Activated T-cell treated with anti-CD3 and anti-CD28 coated beads for 1 hour (primary cell): ENCODE data around the gene KIF16B.
"Not testable (repeated sequence)": the region's sequence is repeated elsewhere in the genome, so short reads cannot be mapped to it uniquely, and the experiment has no call there.

Experiments
- DNase-seq: peaks from one replicate; pipeline ENCODE4 v3.0.0-alpha.2; 2020; ENCODE audit warnings: low read depth

Gene KIF16B

DNA sequence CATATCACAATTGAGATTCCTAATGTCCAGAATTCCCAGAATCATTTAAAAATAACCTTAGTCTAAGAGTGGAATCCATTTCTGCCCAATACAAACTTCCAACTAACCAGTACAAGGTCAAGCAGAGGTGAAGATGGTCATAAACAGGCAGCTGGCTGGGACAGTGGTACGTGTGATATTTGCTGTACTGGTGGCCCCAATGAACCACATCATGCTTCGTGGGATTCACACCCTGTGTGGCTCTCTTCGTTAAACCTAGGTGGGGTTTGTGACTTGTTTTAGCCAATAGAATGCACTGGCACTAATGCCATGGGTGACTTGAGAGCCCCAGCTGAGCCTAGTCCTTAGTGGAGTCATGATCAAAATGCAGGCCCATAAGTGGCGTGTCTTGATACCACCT is 286.6 kb downstream of the KIF16B start:
- DNase-seq, result no peak

DNA sequence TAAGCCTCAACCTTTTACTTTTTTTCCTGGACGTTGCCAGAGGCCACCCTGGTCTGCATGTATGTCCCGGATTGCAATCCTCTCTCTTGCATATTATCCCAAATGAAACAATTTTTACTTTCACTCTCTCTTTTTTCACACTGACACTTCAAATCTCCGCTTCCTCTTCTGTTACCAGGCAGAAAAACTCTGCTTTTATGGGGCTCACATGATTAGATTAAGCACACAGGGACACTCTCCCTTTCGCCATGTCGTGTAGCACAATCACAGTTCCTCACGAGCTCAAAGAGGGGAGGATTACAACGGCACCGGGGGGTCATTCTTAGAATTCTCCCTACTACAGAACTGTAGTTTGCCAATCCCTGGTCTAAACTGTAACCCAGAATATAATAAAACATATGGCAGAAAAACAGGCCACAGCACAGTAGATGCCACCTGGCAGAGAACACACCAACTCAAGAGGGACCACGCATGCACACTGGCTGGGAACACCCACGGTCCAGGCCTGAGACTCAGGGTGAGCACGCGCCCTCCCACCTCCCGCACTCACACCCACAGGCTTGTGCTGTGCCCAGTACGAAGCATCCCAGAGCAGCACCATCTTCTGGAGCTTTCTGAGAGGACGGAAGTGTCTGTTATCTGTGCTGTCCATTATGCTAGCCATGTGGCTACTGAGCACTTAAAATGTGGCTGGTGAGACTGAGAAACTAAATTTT is 288.7 kb downstream of the KIF16B start:
- no peak for DNase-seq

DNA sequence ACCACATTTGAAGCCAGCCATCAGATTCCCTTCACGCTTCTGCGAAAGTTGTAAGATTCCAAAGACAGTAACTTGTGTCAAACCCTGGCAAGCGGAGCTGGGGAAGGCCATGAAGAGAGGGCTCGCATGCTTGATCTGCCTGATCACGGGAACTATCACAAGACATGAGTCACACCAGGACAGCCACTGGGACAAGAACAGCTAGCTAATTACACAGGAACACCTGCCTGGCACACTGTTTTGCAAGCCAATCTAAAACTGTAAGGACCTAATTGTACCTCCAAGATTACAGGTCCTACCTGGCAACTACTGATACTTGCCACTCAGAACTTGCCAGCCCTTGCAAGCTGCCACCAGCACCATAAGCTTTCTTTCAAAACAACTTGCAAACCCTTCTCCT is 289.3 kb downstream of the KIF16B start:
- DNase-seq, result no peak

DNA sequence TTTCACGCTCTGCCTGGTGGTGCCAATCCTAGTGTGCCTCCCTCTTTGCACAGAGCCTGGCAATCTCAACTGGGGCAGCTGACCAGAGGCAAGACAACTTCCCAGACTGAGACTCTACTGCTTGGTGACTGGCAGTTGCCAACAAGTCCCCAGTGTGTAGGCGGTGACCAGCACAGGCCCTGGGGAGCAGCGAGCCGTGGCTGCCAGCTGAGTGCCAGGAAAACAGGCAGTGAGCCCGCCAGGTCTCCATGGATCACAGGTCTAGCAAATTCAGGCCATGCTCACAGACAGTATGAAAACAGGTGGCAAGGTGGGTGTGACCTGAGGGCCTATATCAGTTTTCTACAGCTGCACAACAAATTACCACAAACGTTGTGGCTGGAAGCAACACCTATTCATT is 289.9 kb downstream of the KIF16B start:
- no peak for DNase-seq

DNA sequence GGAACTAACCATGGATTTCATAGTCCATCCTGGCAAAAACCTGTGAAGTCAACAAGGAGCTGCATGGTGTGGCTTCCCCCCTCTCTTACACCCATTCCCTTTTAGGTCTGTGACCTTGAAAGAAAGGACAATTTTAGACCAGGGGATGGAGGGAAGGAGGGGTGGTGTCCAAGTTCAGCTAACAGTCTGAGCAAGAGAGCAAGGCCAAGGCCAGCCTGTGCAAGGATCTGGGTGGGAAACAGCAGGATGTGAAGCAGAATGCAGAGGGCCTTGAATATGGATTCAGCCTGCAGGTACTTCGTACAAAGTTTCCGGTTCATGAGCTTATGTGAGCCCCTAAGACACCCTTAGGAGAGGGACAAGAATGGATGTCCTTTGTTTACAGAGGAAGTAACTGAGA is 293.0 kb downstream of the KIF16B start:
- no peak for DNase-seq

DNA sequence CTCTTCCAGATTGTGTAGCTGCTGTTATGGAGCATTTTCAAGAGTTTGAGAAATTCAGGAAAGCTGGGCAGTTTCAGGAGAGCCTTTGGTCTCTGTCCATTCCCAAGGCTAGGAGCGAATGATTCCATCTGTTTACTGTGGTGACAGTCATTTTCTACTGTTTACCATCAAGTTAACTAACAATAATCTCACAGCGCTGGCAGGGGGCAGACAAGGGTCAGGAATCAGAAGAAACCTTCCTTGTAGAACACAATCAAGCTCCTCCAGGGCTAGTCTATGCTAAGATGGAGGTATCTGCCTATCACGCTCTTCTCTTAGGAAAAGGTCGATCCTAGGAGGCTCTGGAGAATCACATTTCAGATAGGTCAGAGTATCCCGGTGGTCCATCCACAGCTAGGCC is 293.9 kb downstream of the KIF16B start:
- DNase-seq, result no peak

DNA sequence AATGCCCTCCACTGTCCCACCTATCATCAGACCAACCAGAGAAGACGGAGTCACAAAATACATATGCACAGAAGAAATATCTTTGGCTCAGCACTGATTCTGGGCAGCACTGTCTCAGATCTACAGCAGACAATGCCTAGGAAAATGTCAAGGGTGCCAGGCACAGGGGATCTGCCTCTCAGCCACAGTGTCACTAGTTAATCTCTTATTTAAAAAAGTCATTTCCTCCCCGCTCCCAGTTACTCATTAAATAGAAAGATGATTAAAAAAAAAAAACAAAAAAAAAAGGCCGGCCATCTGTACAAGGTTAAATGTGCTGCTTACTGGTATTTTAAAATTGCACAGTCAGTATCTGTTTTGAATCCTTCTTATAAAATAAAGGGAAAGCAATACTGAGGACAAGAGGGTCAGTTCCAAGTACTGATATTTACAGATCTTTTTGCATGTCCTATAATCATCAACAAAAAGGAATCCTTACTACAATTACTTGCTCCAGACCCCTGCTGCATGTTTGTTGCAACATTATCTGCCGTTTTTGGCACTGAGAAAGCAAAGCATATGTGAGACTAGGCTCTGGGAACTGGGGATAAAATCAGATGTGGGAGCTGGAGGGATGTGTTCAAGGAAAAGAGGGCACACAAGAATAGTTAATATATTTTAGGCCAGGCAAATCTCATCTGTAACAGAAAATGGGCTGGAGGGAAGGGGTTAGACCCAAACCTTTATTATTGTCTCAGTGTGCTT is 299.3 kb downstream of the KIF16B start:
- DNase-seq, result no peak

DNA sequence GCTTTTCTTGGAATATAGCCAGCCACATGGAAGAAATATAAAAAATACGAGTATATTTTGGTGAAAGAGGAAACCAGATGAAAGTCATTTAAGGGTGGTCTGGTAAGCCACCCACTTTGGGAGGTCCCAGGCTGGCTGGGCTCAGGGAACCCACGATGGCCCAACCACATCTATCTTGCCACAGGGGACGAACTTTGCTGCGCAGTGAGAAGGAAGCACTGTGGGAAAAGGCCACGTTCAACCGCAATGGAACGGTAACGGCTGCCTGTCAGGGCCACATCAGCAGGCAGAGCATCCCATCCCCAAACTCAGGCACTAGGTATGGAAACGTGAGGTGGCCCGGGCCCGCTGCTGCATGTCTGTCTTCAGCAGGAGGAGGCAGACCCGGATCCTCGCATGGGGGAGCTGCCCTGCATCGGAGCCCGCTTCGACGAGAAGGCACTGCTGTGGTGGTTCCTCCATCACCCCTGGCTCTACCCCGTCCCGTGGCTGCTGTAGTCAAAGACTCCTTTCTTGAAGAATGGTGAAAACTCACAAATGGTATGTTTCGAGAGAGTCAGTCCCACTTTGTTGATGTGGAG is 300.4 kb downstream of the KIF16B start:
- DNase-seq, result no peak

DNA sequence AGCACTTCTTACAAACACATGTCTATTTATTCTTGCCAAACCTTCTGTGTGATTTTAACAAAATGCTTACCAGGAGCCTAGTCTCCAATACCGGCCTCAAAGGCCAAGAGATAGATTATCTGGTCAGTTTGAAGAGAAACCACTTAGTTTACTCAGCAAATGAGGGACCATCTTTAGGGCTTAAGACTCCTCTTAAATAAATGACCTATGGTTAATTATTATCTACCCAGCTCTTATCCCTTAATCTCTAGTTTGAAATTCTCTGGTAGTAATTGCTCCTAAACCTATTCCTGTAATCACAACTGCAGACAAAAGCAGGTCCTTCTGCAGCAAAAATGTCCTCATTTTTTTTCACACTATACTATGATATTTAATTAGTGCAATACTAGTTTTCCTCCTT is 301.8 kb downstream of the KIF16B start:
- DNase-seq, result no peak

DNA sequence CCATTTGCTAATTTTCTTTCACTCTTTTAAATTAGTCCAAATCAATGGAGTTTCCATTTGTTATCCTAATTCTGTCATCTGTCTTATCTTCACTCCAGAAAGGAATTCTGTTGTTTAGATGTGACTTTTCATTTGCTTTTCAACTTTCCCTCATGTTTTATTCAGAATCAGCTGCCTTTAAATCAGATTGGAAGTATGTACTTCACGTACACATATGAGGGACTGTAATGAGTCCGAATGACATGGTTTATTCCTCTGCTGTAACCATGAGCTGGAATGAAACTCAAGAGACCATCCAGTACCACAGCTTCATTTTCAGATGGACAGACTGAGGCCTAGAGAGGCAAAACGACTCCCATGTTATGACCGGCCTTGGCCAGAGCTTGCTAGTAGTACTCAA is 302.3 kb downstream of the KIF16B start:
- no peak for DNase-seq

DNA sequence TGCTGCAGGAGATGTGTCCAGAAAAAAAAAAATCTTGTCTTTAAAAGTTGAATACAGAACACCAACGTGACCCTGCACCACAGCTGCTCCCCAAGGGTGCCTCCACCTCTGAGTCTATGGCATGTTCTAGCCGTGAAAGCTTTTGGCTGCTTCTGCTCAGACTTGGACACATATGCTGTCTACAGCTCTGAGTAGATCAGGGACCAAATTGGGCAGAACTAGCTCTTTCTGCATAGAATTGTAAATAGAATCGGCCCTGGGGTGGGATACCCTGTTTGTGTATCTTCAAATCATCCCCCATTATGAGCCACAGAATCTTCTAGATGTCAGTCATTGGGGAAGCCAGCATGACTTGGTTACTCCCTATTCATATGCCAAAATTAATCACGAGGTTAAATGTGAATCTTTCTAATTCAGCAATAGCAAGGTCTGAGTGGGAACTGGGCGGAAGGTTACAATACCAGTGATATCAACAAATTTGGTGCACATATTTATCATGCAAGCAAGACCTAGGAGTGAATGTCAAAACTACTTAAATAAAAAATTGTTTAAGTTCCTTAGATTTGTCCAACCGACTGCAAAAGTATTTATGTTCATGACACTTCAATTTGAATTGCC is 302.8 kb downstream of the KIF16B start:
- no peak for DNase-seq

DNA sequence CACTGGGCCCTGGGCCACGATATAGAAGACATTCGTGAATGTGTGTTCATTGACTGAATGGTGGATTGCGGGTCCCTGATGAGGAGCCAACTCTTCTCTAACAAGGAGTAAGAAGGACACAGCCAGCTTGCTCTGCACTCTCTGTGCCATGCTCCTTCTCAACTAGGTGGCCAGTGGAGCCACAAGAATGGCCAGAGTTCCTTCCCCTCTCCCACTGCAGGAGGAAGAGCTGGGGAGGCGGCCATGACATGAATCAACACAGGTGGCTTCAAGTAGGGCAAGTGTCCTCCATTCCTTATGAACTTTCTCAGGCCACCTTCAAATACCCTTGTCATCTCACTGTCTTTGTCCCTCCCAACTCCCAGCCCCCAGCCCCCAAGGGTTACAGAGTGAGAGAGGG is 305.7 kb downstream of the KIF16B start:
- DNase-seq, result no peak

DNA sequence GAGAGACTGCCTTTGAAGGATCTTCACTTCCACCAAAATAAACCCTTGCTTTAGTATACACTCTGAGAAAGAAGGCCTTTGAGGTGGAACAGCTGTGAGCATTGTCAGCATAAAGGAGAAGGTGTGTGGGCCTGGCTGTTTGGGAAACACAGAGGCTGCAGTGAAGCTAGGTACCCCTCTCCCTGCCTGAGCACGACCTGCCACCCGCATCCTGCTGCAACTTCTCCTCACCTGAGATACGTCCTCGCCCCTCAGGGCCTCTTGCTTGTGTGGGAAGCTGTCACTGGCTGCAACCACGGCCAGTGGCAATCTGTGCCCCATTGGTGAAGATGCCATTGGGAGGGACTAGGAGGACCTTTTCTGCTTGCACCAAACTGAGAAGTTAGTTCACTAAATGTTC is 307.9 kb downstream of the KIF16B start:
- DNase-seq, result no peak

DNA sequence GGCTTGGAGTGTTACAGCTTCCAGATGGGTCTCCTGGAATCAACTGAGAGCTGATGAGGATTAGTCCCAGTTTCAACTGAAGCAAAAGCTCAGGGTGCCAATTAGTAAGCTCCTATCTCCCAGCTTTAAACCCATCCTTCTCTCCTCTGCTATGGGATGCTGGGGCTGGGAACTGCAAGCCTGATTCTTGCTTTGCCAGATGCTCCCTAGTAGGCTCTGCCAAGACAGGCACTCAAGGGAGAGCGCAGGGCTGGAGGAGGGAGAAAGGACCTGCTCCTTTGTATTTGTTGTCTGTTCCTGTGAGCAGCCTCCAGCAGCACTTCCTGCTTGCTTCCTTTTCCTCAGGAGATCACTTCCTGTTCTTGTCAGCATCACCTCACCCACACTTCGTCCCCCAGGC is 309.7 kb downstream of the KIF16B start:
- no peak for DNase-seq

DNA sequence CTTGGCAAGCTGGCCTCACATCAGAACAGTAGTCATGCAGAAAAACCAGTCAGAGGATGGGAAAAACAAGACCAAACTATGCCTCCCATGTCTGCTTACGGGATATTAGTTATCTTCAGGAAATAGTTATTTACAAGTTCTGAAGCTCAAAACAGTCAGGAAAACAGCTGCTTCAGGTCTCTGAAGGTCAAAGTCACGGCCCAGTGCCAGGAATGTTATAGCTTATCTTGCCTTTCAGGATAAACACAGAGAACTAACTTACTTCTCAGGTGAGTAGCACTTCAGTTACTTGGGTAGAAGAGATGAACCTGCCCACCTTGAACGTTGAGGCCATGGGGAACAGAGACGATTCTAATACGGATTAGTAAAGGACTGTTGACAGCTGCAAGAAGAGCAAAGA is 310.7 kb downstream of the KIF16B start:
- no peak for DNase-seq

DNA sequence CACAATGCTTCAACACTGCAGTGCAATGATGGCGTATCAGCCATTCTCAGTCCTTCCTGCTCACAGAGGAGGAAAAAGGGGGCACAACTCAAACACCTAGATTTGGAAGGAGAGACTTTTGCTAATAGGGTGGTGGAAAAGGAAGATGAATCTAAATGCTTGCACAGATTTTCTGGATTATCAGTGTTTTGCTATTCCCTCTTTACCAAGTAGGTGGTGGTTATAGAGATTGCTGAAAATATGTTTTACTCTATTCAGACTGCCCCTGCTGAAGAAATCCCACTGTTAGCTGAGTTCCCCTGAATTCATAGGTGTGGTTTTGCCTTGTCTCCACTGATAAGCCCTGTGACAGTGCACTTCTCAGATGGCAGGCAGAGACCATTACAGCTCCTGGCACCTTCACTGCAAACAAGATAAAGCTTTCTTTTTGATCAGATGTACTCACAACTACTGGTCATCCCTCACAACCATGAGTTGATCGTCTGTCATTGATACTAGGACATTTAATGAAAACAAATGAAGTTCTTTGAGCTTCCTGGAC is 311.4 kb downstream of the KIF16B start:
- no peak for DNase-seq

DNA sequence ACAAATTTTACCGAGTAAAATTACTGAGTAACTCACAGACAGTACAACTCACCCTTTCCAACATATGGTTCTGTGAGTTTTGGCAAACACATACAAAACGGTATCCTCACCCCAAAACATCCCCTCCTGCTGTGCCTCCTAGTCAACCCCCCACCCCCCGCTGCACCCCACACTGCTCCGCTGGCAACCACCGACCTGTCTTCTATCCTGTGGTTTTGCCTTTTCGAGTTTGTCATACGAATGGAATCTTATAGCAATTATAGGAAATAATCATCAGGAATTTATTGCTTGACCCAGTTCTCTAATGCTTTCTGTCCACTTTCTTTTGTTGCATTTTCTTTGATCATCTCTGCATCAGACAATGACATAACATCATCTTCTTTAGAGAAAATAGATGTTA is 312.3 kb downstream of the KIF16B start:
- no peak for DNase-seq

DNA sequence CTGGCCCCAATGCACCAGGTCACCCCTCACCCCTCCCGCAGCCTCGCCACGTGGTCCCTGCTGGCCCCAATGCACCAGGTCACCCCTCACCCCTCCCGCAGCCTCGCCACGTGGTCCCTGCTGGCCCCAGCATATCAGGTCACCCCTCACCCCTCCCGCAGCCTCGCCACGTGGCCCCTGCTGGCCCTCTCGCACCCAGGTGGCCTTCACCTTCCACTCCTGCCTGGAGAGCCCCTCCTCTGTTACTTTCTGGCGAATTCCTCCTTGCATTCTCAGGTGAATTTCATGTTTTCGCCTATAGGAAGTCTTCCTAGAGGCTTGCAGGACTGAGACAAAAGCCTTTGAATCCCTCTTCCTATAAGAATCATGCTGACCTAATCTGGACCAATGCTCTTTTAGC is 313.1 kb downstream of the KIF16B start:
- not testable (repeated sequence) for DNase-seq

DNA sequence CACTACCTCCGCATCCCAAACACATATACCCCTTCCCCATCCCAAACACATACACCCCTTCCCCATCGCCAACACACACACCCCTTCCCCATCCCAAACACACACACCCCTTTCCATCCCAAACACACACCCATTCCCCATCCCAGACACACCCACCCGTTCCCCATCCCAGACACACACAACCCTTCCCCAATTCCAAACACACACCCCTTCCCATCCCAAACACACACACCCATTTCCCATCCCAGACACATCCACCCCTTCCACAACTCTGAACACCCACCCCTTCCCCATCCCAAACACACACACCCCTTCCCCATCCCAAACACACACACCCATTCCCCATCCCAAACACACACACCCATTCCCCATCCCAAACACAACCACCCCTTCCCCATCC is 314.5 kb downstream of the KIF16B start:
- no peak for DNase-seq

DNA sequence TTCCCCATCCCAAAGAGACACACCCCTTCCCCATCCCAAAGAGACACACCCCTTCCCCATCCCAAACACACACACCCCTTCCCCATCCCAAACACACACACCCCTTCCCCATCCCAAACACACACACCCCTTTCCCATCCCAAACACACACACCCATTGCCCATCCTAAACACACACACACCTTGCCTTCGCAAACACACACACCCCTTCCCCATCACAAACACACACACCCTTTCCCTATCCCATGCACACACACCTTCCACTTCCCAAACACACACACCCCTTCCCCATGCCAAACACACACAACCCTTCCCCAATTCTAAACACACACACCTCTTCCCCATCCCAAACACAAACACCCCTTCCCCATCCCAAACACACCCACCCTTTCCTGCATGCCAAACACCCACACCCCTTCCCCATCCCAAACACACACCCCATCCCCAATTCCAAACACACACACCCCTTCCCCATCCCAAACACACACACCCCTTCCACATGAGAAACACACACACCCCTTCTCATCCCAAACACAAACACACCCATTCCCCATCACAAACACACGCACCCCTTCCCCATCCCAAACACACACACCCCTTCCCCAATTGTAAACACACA is 315.3 kb downstream of the KIF16B start:
- no peak for DNase-seq

DNA sequence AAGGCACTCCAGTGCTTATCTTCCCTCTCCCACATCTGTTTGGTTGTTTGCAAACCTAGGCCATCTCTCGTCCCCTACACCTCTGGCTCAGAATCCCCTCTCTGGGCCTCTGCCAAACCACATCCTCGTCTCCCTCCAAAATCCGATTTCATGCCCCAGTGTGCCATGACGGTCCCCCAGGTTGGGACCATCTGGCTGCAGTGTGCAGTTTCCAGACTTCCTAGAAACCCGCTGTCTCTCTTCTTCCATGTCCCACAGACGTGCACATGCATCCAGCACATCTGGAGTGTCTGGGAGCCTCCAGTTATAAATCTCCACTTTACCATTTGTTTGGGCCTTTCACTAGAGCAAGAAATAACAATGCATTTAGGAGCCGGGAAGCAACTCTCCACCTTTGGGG is 316.2 kb downstream of the KIF16B start:
- DNase-seq, result no peak

DNA sequence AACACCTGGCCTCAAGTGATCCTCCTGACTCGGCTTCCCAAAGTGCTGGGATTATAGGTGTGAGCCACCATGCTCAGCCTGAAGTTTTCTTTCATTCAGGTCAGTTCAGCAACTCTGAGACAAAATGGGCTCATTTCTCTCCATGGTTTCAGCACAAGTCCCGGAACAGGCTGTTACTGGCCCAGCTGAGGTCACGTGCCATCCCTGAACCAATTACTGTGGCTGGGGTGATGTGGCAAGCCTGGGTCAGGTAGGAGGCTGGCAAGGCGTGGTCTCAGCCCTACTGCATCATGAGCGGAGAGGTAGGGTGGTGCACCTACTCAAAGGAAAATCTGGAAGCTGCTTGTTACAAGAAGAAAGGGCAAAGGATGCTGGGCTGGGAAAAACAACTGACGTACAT is 326.4 kb downstream of the KIF16B start:
- no peak for DNase-seq
